ENCODE data around the gene IMMP2L.
"Not testable (repeated sequence)": the region's sequence is repeated elsewhere in the genome, so short reads cannot be mapped to it uniquely, and the experiment has no call there.

Gene IMMP2L

DNA sequence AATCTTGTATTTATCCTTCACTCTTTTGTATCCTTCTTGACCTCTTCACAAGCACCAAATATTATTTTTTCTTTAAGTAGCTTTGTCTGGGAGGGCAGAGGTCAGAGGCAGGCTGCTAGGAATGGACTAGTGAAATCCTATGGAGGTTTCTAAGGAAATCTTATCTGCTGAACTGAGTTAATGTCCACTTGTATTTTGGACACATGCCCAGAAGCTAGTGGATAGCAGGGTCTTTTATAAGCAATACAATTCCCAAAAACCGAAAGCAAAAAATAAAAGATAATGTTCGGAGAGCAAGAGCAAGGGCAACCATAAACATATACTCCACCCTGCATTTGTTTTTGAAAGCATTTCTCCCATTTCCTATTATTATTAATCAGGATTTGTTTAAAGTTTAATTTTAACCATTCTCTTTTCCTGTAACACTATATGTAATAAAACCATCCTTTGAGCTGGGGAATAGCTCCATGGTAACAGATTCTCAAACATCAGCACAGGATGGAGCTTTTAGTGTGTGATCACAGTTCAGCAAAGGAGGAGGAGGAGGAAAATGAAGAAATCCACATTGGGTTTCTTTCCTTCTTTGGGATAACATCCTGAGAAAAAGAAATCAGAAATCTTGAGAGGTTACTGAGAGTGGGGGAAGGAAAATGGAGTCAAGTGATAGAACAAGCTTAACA lies 799.6 kb downstream of the IMMP2L start:
- DNase-seq, result no peak

DNA sequence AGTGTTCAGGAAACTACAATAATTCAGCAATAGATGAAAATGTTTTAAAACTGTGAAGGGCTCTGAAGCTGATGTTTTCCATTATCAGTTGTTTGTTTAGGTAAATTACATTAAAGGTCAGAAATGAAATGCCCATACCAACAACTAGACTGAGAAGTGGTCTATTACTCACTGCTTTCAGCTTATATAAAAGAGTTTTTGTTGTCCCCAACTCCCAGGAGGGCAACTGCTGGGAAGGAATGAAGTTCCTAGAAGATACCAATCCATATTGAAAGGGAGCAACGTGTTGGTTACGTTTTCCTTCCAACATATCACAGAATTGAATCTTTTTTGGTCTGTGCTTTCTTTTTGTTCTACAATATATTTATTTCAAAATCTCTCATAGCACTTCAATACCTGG lies 802.0 kb downstream of the IMMP2L start:
- no peak for DNase-seq

DNA sequence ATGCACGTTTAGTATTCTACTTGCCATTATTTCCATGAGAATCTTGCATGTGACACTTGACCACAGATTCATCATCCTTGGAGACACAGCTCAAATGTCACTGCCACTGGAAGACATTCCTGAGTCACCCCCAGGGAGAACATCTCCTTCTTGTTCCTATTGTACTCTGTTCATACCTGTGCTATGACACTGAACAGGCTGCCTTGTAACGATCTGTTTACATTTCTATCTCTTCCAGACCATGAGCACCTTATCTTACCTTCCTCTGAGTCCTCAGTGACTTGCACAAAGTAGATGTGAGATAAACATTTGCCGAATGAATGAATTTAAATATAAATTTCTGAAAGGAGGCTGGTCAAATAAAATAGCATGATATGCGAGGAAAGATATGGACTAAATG lies 803.2 kb downstream of the IMMP2L start:
- DNase-seq, result no peak

DNA sequence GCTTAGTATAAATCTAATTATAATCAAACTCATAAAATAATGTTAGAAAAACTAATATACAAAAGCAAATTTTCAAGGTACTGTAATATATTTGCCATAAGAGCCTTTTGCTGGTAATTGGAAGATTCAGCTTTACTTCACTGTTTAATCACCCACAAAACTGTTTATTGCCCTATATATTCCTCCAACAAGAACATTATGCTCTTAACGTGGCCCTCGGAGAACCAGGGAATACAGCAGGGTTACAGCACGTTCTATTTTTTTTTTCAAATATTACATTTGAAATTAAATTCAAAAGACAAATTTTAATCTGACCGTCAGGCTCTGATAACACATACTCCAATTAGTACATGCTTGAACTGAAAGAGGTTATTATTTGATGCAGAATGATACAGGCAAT lies 807.6 kb downstream of the IMMP2L start:
- no peak for DNase-seq

GRCh38 chr7:110750931-110751605 lies 811.2 kb downstream of the IMMP2L start:
- DNase-seq, result no peak

- no peak for DNase-seq
These were observed 829.1 kb downstream of the IMMP2L start for GRCh38 chr7:110733221-110733620.

GRCh38 chr7:110724811-110725210 lies 837.5 kb downstream of the IMMP2L start:
- no peak for DNase-seq

DNA sequence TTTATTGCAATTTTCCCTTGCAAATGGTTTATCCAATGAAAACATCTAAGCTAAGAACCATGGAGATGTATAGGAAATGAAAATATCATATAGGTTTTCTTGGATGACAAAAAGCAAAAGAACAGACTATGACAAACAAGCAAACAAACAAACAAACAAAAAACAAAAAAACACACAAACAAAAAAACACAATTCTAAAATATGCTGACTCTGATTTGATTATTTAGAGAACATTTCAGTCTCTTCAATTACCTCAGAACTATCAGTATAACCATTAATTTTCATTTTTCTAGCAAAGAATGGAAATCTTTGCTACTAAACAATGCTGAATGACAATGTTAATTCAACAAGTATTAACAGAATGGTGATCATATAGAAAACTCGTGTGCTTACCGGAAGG lies 840.9 kb downstream of the IMMP2L start:
- DNase-seq, result no peak

GRCh38 chr7:110720626-110721025 lies 841.7 kb downstream of the IMMP2L start:
- no peak for DNase-seq

DNA sequence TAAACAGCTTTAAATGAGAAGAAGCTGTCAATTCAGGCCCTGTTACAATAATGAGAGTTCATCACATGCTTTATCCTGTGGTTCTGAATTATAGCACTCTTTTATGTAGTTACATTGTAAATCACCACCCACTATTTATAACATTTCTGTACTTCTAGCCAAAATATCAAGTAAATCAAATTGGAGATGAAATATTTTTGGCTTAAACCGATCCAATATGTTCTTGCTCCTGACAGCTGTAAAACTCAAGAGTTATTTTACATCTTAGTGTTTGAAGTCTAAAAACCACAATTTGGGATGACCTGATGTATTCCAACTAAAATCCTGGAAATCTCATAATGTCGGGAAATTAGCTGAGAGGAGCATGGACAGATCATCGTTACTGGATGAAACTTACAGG lies 842.6 kb downstream of the IMMP2L start:
- DNase-seq, result no peak

DNA sequence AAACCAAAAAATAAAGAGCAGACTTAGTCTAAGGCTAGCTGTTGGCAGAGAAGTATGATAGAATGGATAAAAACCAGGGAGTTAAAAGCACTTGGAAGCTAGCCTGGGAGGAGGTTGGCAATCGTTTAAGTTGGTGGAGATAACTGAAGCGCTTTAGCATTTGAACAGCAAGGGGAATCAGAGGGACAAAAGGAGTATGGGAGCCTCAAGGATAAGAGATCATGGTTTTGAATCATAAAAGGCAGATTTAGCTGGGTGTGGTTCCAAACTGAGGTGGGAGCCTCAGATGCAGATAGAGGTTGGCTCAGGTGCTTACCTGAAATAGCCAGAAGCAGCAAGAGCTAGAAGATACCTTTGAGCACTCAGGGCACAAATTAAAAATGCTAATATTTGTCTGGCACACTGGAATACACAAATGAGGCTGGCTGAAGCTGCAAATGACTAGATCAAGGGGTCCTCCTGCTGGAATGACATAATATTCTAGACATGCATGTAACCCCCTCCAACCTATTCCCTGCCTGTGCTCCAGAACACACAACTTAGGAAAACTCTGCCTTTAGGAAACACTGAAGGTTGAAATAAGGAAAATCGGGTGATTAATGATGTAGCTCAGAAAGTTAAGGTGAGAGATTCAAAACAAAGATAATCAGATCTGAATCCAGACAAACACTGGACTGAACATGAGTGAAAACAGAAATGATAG lies 843.6 kb downstream of the IMMP2L start:
- no peak for DNase-seq

GRCh38 chr7:110704225-110704624 lies 858.1 kb downstream of the IMMP2L start:
- no peak for DNase-seq

- DNase-seq, result no peak
These were observed 863.7 kb downstream of the IMMP2L start for GRCh38 chr7:110698576-110698975.

DNA sequence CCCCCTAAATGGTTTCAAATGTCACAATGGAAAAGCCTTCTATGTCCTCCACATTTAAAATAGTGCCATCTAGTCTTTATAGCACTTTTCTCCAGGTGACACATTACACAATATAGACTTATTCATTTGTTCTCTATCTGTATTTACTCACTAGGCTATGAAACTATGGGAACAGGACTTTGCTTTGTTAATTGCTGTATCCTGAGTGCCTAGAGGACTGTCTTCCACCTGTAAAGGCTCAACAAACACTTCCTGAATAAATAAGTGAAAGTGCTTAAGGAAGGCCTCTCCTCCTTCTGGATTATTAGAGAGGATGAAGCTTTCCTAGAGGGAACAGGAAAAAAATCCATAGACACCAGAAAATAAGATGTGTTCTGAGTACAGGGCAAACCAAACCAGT lies 868.9 kb downstream of the IMMP2L start:
- no peak for DNase-seq

DNA sequence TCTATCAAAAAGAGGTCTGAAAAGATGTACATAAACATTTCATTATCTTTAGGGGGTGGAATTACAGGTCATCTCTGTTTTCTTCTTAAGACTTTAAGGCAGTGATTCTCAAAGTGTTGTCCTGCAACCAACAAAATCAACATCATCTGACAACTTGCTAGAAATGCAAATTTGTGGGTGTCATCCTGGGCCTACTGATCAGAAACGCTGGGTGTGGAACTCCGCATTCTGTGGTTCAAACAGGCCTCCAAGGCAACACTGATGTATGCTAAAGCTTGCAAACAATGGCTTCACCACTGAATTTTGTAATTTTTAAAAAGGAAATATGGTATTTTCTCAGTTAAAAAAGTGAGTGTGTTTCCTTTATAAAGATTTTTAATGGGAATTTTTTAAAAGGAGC lies 873.4 kb downstream of the IMMP2L start:
- no peak for DNase-seq

GRCh38 chr7:110685899-110686298 lies 876.4 kb downstream of the IMMP2L start:
- no peak for DNase-seq

DNA sequence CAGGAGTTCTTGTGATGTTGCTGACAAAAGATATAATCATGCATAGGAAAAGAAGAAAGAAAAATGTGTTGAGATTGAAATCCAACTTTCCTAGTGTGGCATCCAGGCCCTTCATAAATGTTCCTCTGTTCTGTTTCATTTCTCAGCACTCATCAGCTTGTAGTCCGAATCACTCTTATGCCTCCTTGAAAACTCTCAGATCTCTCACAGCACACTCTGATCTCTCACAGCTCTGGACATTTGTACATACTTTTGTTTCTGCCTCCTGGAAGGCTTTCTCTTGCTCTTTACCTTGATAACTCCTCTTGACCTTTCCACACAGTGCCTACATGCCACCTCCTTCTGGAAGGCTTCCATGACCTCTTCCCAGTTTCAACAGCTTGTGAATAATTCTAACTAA lies 880.4 kb downstream of the IMMP2L start:
- no peak for DNase-seq

DNA sequence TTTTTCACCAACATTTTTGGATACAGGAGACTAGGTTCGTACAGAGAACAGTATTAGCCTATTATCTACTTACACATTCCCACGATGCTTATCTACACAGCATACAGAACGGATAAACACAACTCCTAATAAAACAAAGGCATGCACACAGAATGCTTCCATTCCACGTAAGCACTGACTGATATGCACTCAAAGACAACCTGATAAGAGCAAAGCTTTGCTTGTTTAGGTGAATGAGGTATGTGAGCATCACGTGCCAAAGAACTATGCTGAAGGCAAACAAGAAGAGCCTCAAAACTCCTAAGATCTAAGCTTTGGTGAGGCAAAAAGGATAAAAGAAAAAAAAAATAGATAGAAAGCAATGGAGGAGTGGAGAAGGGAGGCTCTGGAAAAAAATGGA lies 884.9 kb downstream of the IMMP2L start:
- DNase-seq, result no peak

DNA sequence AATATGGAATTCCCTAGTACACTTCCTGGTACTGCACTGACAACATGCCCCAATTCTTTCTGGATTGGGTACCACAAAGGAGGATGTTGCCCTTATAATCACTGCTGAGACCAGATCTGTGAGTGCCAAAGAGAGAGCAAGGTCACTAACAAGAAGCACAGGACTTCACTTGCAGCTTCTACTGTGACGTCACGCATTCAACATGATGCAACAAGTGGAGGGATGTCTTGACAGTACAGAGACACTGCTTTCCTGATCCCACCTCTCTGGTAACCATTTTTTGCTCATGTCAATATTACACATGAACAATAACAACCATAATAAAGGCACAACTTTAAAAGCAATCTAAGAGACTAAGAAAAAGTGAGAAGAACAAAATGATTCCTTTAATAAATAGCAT lies 885.5 kb downstream of the IMMP2L start:
- no peak for DNase-seq

DNA sequence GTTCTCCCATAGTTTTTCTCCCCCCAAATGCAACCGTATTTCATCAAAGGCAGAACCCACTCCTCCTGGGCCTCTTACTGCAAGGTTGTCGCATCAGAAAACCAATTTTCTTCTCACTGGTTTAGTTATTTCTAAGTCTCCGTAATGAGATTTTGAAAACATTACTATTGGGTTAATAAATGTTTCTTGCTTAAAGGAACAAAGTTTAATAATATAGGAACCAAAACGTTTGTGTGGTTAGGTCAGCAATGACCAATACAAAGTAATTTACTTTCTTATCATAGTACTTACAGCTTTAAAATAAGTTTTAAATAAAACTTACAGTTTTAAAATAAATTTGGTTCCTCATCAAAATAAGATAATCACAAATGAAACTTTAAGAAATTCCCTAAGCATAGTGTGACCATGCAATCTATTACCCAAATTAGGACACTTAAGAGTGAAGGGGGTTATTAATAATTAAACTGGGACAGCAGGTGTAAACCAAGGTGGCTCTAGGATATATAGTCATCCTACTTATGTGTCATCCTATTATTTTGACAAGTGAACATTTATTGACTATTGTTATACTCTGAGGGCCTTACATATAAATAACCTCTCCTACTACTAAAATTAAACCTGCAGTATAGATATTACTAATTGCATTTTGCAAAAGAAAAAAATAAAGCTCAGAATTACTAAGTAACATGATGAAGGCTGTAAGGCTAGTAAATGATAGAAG lies 886.7 kb downstream of the IMMP2L start:
- no peak for DNase-seq

GRCh38 chr7:110673148-110673547 lies 889.1 kb downstream of the IMMP2L start:
- DNase-seq, result no peak

GRCh38 chr7:110669410-110669809 lies 892.9 kb downstream of the IMMP2L start:
- DNase-seq, result no peak

- no peak for DNase-seq
These were observed 897.5 kb downstream of the IMMP2L start for GRCh38 chr7:110664803-110665202.

GRCh38 chr7:110660637-110661036 lies 901.7 kb downstream of the IMMP2L start:
- DNase-seq, result not testable (repeated sequence)
